MG63 (cell line): ENCODE measurements around the gene PWP2. TPM values are rescaled to one million over a fixed set of nuclear protein-coding genes. Genes with fewer than 3 reads are reported as not detected.
"Not testable (repeated sequence)": the region's sequence is repeated elsewhere in the genome, so short reads cannot be mapped to it uniquely, and the experiment has no call there.

Source experiments
- DNase-seq: peaks from one replicate; pipeline ENCODE4 v3.0.0-alpha.2; 2020
- H3K27me3 ChIP-seq: fragments of 250-450 bp; sonication (Bioruptor Pico); 2 replicates; pipeline ENCODE4 v1.5.1; 2020; ENCODE audit warnings: mild to moderate bottlenecking, moderate library complexity
- H3K36me3 ChIP-seq: fragments of 250-450 bp; sonication (Bioruptor Pico); 2 replicates; pipeline ENCODE4 v1.5.1; 2020; ENCODE audit warnings: mild to moderate bottlenecking, moderate library complexity
- H3K4me3 ChIP-seq: fragments of 250-450 bp; sonication (Bioruptor Pico); 2 replicates; pipeline ENCODE4 v1.5.1; 2020; ENCODE audit warnings: mild to moderate bottlenecking, moderate library complexity
- H3K9me3 ChIP-seq: fragments of 250-450 bp; sonication (Bioruptor Pico); 2 replicates; pipeline ENCODE4 v1.5.1; 2020; ENCODE audit warnings: mild to moderate bottlenecking, moderate library complexity
- total RNA-seq: library from RNA; depleted of rRNA; stranded (reverse); fragments of >200 nt; shearing (Covaris generic); gene quantifications from 2 replicates; pipeline ENCODE4 v1.2.3, GENCODE V29; 2014; ENCODE audit warnings: low replicate concordance

Gene PWP2
- total RNA-seq, 1 experiment from 2014 or later: 51.7 TPM

GRCh38 chr21:44150255-44150654 is 43.1 kb downstream of the PWP2 start:
- H3K9me3 ChIP-seq, H3K27me3 ChIP-seq, H3K36me3 ChIP-seq, H3K4me3 ChIP-seq: not testable (repeated sequence)
- DNase-seq: peak; percentile 6

GRCh38 chr21:44153214-44153888 is 46.2 kb downstream of the PWP2 start:
- DNase-seq: peak; percentile 87
- H3K27me3 ChIP-seq, H3K9me3 ChIP-seq, H3K36me3 ChIP-seq, H3K4me3 ChIP-seq: not testable (repeated sequence)

GRCh38 chr21:44153889-44154228 is 46.7 kb downstream of the PWP2 start:
- H3K9me3 ChIP-seq, H3K27me3 ChIP-seq, H3K36me3 ChIP-seq, H3K4me3 ChIP-seq: not testable (repeated sequence)
- DNase-seq: peak; percentile 9

- not testable (repeated sequence) for H3K4me3 ChIP-seq, H3K9me3 ChIP-seq, DNase-seq, H3K27me3 ChIP-seq, H3K36me3 ChIP-seq
Measured at GRCh38 chr21:44154816-44155230, 47.6 kb downstream of the PWP2 start.

DNA sequence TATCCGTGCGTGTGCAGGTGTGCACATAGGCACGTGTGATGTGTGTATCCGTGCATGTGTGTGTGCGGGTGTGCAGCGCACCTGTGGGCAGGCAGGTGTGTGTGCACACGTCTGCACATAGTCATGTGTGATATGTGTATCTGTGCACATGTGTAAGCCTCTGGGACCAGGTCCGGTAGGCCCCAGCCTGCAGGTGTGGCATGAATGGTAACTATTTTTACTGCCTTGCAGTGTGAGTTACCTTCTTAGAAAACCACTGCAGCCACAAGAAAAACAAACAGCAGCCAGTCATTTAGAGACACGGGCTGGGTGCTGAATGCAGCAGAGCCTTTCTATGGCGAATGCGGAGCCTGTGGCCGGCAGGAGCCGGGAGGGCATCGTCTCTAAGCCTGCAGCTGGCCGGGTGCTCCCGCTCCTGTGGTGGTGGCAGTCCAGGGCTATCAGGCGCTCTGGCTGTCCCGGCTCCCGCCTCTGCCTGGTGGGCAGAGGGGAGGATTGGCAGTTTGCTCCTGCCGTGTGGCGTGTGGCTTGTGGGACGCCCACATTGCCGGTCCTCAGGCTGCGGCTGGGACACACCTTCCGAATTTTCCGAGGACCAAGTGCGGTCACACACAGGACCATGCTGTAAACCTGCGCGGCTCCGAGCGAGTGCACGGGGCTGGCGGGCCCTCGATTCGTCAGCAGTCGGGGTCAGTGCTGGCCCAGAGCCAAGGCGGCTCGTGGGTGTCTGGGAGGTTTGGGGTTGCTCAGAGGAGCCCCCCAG is 48.2 kb downstream of the PWP2 start:
- not testable (repeated sequence) for H3K9me3 ChIP-seq, H3K36me3 ChIP-seq, DNase-seq, H3K4me3 ChIP-seq, H3K27me3 ChIP-seq

- DNase-seq, H3K4me3 ChIP-seq, H3K36me3 ChIP-seq, H3K27me3 ChIP-seq, H3K9me3 ChIP-seq: not testable (repeated sequence)
Measured at GRCh38 chr21:44155994-44156380, 48.8 kb downstream of the PWP2 start.

DNA sequence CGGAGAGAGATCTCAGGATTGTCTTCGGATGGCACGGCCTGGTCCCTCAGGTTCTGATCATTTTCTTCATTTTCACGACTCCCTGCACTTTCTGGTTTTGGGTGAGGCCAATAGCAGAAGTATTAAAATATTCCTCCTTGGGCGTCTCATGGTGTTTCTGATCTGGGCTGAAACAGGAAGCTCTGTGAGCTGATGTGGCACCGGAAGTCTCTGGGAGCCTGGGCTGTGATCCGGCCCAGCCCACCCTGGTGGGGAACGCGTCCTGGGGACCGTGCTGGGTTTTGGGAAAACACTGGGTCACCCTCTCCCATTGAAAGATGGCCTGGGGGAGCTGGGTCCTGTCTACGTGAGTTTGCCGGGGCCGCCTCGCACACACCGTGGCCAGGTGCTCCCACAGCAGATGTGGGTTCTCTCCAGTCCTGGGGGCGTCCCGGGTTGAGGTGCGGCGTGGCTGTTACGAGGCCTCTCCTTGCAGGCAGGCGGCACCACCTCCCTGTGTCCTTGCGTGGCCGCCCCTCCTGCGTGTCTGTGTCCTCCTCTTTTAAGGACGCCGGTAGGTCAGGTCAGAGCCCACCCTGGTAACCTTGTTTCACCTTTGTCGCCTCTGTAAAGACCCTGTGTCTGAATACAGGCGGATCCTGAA is 50.4 kb downstream of the PWP2 start:
- H3K4me3 ChIP-seq, H3K36me3 ChIP-seq, H3K9me3 ChIP-seq, H3K27me3 ChIP-seq, DNase-seq: not testable (repeated sequence)

- not testable (repeated sequence) for H3K36me3 ChIP-seq, DNase-seq, H3K27me3 ChIP-seq, H3K4me3 ChIP-seq, H3K9me3 ChIP-seq
Measured at GRCh38 chr21:44158082-44158468, 50.9 kb downstream of the PWP2 start.

DNA sequence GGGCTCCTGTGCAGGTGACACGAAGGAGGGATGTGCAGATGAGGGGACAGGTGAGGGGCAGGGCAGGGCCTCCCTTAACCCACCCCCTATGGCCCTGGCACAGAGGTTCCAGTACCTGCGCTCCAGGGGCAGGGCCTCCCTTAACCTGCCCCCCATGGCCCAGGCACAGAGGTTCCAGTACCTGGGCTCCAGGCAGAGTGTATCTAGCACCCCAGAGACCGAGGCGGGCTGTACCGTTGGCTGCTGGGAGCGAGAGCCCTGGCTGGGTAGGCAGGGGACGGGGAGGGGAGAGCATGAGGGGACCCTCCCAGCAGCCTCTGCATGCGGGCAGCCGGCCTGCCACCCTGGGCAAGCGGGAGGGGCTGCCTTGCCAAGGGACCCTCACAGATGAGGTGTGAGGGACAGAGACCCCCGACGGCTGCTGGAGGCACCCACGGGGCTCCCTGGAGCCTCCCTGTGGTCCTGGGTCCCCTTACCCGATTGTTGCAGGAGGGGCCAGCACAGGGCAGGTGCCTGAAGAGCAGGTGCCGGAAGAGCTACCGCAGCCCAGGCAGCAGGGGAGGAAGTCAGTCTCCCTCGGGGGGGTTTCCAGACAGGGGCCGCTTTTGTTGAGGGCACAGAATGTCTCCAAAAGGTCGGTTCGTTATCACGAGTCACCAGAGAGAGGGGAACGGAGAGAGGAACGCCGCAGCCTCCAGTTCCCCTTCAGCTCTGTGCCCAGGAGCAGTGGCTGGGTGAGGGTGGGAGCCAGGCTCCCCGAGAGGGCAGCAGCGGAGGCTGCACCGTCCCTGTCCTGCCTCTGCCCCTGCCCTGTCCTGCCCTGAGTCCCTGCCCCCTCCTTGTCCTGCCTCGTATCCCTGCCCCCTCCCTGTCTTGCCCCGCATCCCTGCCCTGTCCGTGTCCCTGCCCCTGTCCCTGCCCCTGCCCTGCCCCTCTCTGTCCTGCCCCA is 52.4 kb downstream of the PWP2 start:
- not testable (repeated sequence) for H3K9me3 ChIP-seq, H3K36me3 ChIP-seq, H3K4me3 ChIP-seq, H3K27me3 ChIP-seq, DNase-seq

GRCh38 chr21:44160298-44160672 is 53.1 kb downstream of the PWP2 start:
- DNase-seq, H3K36me3 ChIP-seq, H3K27me3 ChIP-seq, H3K4me3 ChIP-seq, H3K9me3 ChIP-seq: not testable (repeated sequence)

GRCh38 chr21:44160821-44161220 is 53.6 kb downstream of the PWP2 start:
- not testable (repeated sequence) for H3K36me3 ChIP-seq, H3K4me3 ChIP-seq, H3K9me3 ChIP-seq, DNase-seq, H3K27me3 ChIP-seq

GRCh38 chr21:44163167-44163653 is 56.0 kb downstream of the PWP2 start:
- not testable (repeated sequence) for DNase-seq, H3K4me3 ChIP-seq, H3K27me3 ChIP-seq, H3K9me3 ChIP-seq, H3K36me3 ChIP-seq

DNA sequence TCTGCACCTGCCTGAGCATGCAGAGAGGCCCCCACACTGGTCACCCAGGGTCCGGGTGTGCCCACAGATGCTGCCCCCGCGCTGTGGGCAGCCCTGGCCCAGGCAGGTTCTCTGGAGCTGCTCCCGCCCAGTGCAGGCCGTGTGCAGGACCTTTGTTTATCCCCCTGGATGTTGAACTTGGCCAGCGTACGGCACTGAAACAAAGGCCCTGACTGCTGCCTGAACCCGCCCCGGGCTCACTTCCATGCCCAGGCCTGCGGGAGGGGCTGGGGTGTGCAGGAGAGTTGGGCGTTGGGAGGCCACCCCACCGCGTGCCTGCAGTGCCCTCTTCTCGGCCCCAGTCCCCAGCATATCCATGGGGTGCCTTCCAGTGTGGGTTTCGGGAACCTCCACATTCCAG is 58.7 kb downstream of the PWP2 start:
- H3K4me3 ChIP-seq, H3K27me3 ChIP-seq, H3K9me3 ChIP-seq, H3K36me3 ChIP-seq: not testable (repeated sequence)
- peak; percentile 1 for DNase-seq

GRCh38 chr21:44167527-44167926 is 60.3 kb downstream of the PWP2 start:
- H3K36me3 ChIP-seq, H3K9me3 ChIP-seq, DNase-seq, H3K27me3 ChIP-seq, H3K4me3 ChIP-seq: not testable (repeated sequence)

- not testable (repeated sequence) for DNase-seq, H3K27me3 ChIP-seq, H3K36me3 ChIP-seq, H3K4me3 ChIP-seq, H3K9me3 ChIP-seq
Measured at GRCh38 chr21:44170326-44170725, 63.1 kb downstream of the PWP2 start.

DNA sequence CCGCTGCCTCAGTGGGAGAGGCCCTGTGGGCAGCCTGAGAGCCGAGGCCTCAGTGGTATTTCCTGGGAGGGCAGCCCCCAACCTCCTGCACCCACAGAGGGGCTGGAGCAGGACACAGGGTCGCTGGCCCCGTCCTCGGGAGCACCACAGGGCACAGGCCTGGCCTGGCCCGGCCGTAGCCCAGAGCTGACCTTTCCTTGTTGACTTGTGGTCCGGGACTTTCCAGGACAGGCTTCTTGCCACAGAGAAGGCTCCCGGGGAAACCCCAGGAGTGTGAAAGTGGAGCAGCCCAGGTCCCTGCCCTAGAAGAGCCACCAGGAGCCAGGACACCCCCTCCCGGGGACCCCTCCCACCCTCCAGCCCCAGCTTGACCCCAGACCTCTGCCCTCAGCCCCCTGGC is 63.7 kb downstream of the PWP2 start:
- not testable (repeated sequence) for H3K4me3 ChIP-seq, H3K36me3 ChIP-seq, H3K27me3 ChIP-seq, DNase-seq, H3K9me3 ChIP-seq

DNA sequence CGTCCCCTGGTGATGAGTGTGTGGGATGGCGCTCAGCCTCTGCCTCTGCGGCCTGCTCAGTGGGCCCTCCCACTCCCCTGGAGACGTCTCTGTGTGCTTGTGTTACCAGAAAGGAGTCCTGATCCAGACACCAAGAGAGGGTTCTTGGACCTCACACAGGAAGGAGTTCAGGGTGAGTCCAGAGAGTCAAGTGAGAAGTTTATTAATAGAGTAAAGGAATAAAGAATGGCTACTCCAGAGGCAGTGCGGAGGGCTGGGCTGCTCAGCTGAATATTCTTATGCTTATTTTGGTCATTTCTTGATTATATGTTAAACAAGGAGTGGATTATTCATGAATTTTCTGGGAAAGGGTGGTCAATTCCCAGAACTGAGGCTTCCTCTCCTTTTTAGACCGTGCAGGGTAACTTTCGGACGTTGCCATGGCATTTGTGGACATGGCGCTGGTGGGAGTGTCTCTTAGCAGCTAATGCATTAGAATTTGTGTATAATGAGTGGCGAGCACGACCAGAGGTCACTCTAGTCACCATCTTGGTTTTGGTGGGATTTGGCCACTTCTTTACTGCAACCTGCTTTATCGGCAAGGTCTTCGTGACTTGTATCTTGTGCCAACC is 64.9 kb downstream of the PWP2 start:
- not testable (repeated sequence) for H3K36me3 ChIP-seq, H3K9me3 ChIP-seq, H3K4me3 ChIP-seq, DNase-seq, H3K27me3 ChIP-seq
